Heart right ventricle (tissue), 16 donors: Measurements from ENCODE around the gene MTCL3.
A peak's percentile ranks its signal among the peaks of the same experiment; 100 is the strongest.

Experiments used
- ATAC-seq, 8 donors: fragments of 200-7000 bp; cut with Tn5 transposase; one replicate each; pipeline ENCODE4 v1.9.1; 2020; ENCODE audit warnings: mild to moderate bottlenecking in 8 of 8, moderate library complexity in 8 of 8, moderate number of reproducible peaks in 1 of 8
- DNase-seq, 2 donors: peaks; one replicate each; pipeline ENCODE4 v3.0.0-alpha.2; 2020
- H3K27ac ChIP-seq, 10 donors: fragments of 200-600 bp; sonication (generic) in 2 of 10; one replicate each; pipeline versions ENCODE4 v1.5.0 to v1.8.0; 2020 to 2022; ENCODE audit warnings: mild to moderate bottlenecking in 3 of 10
- H3K27me3 ChIP-seq, 7 donors: fragments of 200-600 bp; one replicate each; pipeline ENCODE4 v1.8.0; 2021 to 2022; ENCODE audit warnings: mild to moderate bottlenecking in 2 of 7
- H3K36me3 ChIP-seq, 9 donors: fragments of 200-600 bp; sonication (generic) in 1 of 9; one replicate each; pipeline versions ENCODE4 v1.5.0 to v1.8.0; 2020 to 2022; ENCODE audit warnings: mild to moderate bottlenecking in 2 of 9
- H3K4me1 ChIP-seq, 9 donors: fragments of 200-600 bp; sonication (generic) in 1 of 9; one replicate each; pipeline versions ENCODE4 v1.5.0 to v1.8.0; 2020 to 2022; ENCODE audit warnings: mild to moderate bottlenecking in 4 of 9
- H3K4me3 ChIP-seq, 10 donors: fragments of 200-600 bp; sonication (generic) in 2 of 10; one replicate each; pipeline versions ENCODE4 v1.5.0 to v1.8.0; 2020 to 2022; ENCODE audit warnings: mild to moderate bottlenecking in 7 of 10, moderate library complexity in 2 of 10
- H3K9me3 ChIP-seq, 11 donors: fragments of 200-600 bp in 10 of 11; sonication (generic) in 2 of 11; one replicate each; pipeline versions ENCODE4 v1.5.0 to v1.8.0; 2013 to 2022; ENCODE audit warnings: mild to moderate bottlenecking in 2 of 11, control low read depth in 1 of 11, moderate library complexity in 1 of 11
- WGBS, 2 donors: extraction: QIAGEN DNeasy Blood & Tissue Kit; methylation state at CpG; one replicate each; pipeline ENCODE4 v1.1.7; 2013; ENCODE audit warnings: inconsistent platforms in 1 of 2; 5-methylcytosine and 5-hydroxymethylcytosine counted together
- intact Hi-C, 10 donors: fragments of 100-400 bp; cut with DNase I; formaldehyde crosslinking; loops; one replicate each; pipeline versions ENCODE4 v1.11.1 to v1.14.2; 2022
- TF ChIP-seq, protein P1 (sequence below), 9 donors: fragments of 200-600 bp; sonication (generic) in 2 of 9; IDR thresholded peaks; one replicate each; pipeline versions ENCODE4 v1.5.0 to v1.8.0; 2021 to 2022; ENCODE audit warnings: antibody characterized with exemption in 9 of 9, mild to moderate bottlenecking in 5 of 9, moderate library complexity in 1 of 9
- donor health status: Arrhythmogenic right ventricular cardiomyopathy.
- donor health status: ischemic (EF 13 %, LVEDD 7.1; RV severe dilation, severe dysfunction).
- donor health status: healthy with polysubstance abuse.
- donor health status: DM: no; HTN: yes; CAD: no.
- donor health status: DM: no; HTN: no; CAD: no.
- donor health status: ischemic (EF 25% LVEDD 6.9; RV normal size, moderate dysfunction).
- donor health status: ischemic (EF 25% LVEDD 5.7; RV mildly dilated, moderate dysfunction).
- donor health status: healthy.
- donor health status: DM: yes; HTN: yes; CAD: no.
- donor health status: Ischemic cardiomyopathy.
- donor health status: ischemic (EF 35%, LVEDD 5.7; RV mildly dilated, moderate dysfunction).
- donor health status: nonischemic (EF 11% LVEDD 7.7; RV severe dilation, severe dysfunction).
- donor health status: DM: yes; HTN: yes; CAD: no.
- donor health status: PGD.
- donor health status: ischemic (EF 29% LVEDD 5.4; RV normal size, mild dysfunction).
- donor health status: nonischemic (EF 23%, LVEDD 6.1; RV moderate dilation, normal function).

Gene MTCL3

DNA sequence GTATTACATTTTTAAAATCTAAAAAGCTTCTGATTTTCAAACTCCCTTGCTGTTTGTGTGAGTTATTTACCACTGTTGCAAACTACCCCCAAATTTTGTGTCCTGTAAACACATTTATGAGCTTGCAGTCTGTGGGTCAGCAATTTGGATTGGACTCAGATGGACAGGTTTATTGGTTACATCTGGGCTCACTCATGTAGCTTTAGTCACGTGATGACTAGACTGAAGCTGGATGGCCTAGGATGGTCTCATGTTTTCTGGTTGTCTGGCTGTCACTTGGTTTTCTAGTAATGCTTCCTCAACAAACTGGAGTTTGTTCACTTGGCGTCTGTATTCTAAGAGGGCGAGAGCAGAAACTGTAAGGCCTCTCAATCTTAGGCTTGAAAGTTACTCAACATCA lies 45.6 kb upstream of the MTCL3 start:
- WGBS, 2 donors: 84 to 88% methylated on average over 3 of the region's 3 CpGs
- Histone ChIP-seq H3K9me3 (no peaks in the 10 kb centered on the region), H3K36me3 (no peaks in the 10 kb centered on the region), H3K4me3 (no peak overlapping the region), H3K27ac (no peak overlapping the region), H3K4me1 (no peaks in the 10 kb centered on the region), H3K27me3 (no peaks in the 10 kb centered on the region)
- no peak for DNase-seq
- TF ChIP-seq, protein P1, sequence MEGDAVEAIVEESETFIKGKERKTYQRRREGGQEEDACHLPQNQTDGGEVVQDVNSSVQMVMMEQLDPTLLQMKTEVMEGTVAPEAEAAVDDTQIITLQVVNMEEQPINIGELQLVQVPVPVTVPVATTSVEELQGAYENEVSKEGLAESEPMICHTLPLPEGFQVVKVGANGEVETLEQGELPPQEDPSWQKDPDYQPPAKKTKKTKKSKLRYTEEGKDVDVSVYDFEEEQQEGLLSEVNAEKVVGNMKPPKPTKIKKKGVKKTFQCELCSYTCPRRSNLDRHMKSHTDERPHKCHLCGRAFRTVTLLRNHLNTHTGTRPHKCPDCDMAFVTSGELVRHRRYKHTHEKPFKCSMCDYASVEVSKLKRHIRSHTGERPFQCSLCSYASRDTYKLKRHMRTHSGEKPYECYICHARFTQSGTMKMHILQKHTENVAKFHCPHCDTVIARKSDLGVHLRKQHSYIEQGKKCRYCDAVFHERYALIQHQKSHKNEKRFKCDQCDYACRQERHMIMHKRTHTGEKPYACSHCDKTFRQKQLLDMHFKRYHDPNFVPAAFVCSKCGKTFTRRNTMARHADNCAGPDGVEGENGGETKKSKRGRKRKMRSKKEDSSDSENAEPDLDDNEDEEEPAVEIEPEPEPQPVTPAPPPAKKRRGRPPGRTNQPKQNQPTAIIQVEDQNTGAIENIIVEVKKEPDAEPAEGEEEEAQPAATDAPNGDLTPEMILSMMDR (IDR thresholded peaks at IDR 0.05): no peak
- intact Hi-C loops: no loop called here
- no peak for ATAC-seq

DNA sequence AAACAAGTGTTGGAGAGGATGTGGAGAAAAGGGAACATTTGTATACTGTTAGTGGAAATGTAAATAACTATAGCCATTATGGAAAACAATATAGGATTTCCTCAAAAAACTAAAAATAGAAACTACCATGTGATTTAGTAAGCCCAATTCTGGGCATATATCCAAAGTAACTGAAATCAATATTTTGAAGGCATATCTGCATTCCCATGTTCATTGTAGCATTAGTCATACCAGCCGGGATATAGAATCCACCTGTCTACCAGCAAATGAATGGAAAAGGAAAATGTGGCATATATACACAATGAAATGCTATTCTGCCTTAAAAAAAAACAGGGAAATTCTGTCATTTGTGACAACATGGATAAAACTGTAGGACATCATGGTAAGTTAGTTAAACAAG lies 42.5 kb upstream of the MTCL3 start:
- H3K4me1 ChIP-seq: no peaks in the 10 kb centered on the region
- ATAC-seq: no peak
- no peak overlapping the region for H3K4me3 ChIP-seq
- WGBS, 2 donors: 41 to 43% methylated on average over 1 of the region's 1 CpG
- H3K27me3 ChIP-seq: no peaks in the 10 kb centered on the region
- no peaks in the 10 kb centered on the region for H3K36me3 ChIP-seq
- no peak overlapping the region for H3K27ac ChIP-seq
- no peak for DNase-seq
- intact Hi-C loops: no loop called here
- TF ChIP-seq, protein P1 (IDR thresholded peaks at IDR 0.05): no peak
- no peaks in the 10 kb centered on the region for H3K9me3 ChIP-seq

DNA sequence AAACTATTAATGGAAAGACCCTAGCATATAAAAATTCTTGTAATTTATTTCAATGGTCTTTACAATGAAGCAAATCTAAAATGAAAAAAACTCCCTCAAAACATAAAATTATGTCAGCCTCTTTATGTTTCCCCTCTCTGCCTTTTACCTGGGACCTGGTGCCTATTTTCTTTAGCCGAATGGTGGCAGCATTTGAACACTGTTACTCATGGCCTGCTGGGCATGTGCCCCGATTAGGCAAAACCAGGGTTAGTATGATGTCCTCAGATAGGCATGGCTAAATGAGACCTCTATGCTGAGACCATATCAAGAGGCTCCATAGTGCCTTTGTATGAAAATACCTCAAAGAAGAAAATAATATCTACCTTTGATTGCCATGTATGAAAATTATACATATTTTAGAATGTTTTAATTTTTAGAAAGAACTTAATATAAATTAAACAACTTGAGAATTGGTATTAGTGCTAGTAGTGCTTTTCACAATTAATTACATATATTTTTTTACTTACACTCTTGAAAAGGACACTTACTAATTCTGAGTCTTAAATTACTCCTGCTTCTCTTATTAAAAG lies 35.4 kb upstream of the MTCL3 start:
- 18 to 31% methylated on average over 2 of the region's 2 CpGs for WGBS, 2 donors
- Histone ChIP-seq H3K4me1 (no peaks in the 10 kb centered on the region), H3K36me3 (no peaks in the 10 kb centered on the region), H3K27me3 (peaks cover 0 to 18% (median 6%) of the 10 kb centered on the region in 7 donors), H3K27ac (no peak overlapping the region), H3K4me3 (no peak overlapping the region), H3K9me3 (no peaks in the 10 kb centered on the region)
- TF ChIP-seq, protein P1 (IDR thresholded peaks at IDR 0.05): peak in 6 of 9 donors; percentile 9 to 43 (median 28)
- DNase-seq (no peak), ATAC-seq (no peak)
- intact Hi-C loops: no loop called here

DNA sequence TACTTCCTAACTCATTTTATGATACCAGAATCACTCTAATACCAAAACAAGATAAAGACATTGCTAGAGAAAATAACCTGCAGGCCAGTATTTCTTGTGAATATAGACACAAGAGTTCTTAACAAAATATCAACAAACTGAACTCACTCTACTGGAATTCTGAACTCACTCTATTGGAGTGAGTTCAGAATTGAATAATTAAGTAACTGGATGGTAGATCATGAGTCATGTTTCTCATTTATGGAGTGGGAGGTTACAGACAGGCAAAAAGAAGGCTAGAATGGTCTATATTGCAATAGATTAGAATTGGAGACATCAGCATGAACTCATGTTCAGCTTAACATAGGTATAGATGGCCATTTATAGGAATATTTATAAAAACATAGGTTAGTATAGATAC lies 31.3 kb upstream of the MTCL3 start:
- ATAC-seq: no peak
- no peaks in the 10 kb centered on the region for H3K4me1 ChIP-seq

More for the DNA sequence above, 31.3 kb upstream of the MTCL3 start:
- H3K27me3 ChIP-seq: peaks cover 0 to 28% (median 11%) of the 10 kb centered on the region in 7 donors
- no peak overlapping the region for H3K27ac ChIP-seq
- no peak for DNase-seq
- H3K4me3 ChIP-seq: no peak overlapping the region
- intact Hi-C loops: no loop called here
- H3K36me3 ChIP-seq: no peaks in the 10 kb centered on the region
- H3K9me3 ChIP-seq: no peaks in the 10 kb centered on the region
- TF ChIP-seq, protein P1 (IDR thresholded peaks at IDR 0.05): no peak
